Neural crest cell (in vitro differentiated cells): ENCODE data around the gene GFOD1. TPM values are rescaled to one million over a fixed set of nuclear protein-coding genes. Genes with fewer than 3 reads are reported as not detected.

ENCODE experiments used
- DNase-seq: peaks from one replicate; pipeline ENCODE4 v3.0.0; 2021; ENCODE audit warnings: low read depth, mixed read lengths, low spot score
- H3K27ac Mint-ChIP-seq: one replicate; pipeline ENCODE4 v1.8.0; 2021; ENCODE audit warnings: mild to moderate bottlenecking, mixed read lengths; ENCODE audit not compliant: unreplicated experiment
- H3K27me3 Mint-ChIP-seq: 2 replicates; pipeline ENCODE4 v1.8.0; 2021; ENCODE audit warnings: low read depth, mild to moderate bottlenecking, mixed read lengths
- H3K36me3 Mint-ChIP-seq: 2 replicates; pipeline ENCODE4 v1.8.0; 2021; ENCODE audit warnings: low read depth, mild to moderate bottlenecking, mixed read lengths
- H3K4me1 Mint-ChIP-seq: 2 replicates; pipeline ENCODE4 v1.8.0; 2021; ENCODE audit warnings: mixed read lengths
- H3K4me3 Mint-ChIP-seq: one replicate; pipeline ENCODE4 v1.8.0; 2021; ENCODE audit warnings: mild to moderate bottlenecking, mixed read lengths
- H3K9me3 Mint-ChIP-seq: 2 replicates; pipeline ENCODE4 v1.8.0; 2021; ENCODE audit warnings: mixed read lengths
- CTCF ChIP-seq: fragments of 200-600 bp; sonication (generic); conservative IDR thresholded peaks from 2 replicates; pipeline ENCODE4 v1.5.0; 2021; ENCODE audit warnings: antibody characterized with exemption, mild to moderate bottlenecking
- total RNA-seq: library from RNA; stranded (reverse); gene quantifications from 2 replicates; pipeline ENCODE4 v1.2.1, GENCODE V29; 2021

The GFOD1 gene
- total RNA-seq, 1 donor from 2014 or later = 2.2 TPM

- DNase-seq = no peak
- H3K9me3 Mint-ChIP-seq = peaks cover 3% of the 10 kb centered on the region
- H3K36me3 Mint-ChIP-seq = no peaks in the 10 kb centered on the region
- no peak overlapping the region for H3K4me3 Mint-ChIP-seq
- no peaks in the 10 kb centered on the region for H3K4me1 Mint-ChIP-seq
- no peak overlapping the region for H3K27ac Mint-ChIP-seq
- H3K27me3 Mint-ChIP-seq = no peaks in the 10 kb centered on the region
- no peak for TF ChIP-seq CTCF
Observed at GRCh38 chr6:13508711-13509705, 21.6 kb upstream of the GFOD1 start.

- no peaks in the 10 kb centered on the region for H3K36me3 Mint-ChIP-seq
- H3K27me3 Mint-ChIP-seq = no peaks in the 10 kb centered on the region
- H3K4me3 Mint-ChIP-seq = no peak overlapping the region
- no peak for DNase-seq
- no peak for TF ChIP-seq CTCF
- no peak overlapping the region for H3K27ac Mint-ChIP-seq
- peaks cover 4% of the 10 kb centered on the region for H3K4me1 Mint-ChIP-seq
- no peaks in the 10 kb centered on the region for H3K9me3 Mint-ChIP-seq
Observed at GRCh38 chr6:13507306-13507860, 20.0 kb upstream of the GFOD1 start.

GRCh38 chr6:13505345-13505734 is 17.9 kb upstream of the GFOD1 start:
- no peak overlapping the region for H3K27ac Mint-ChIP-seq
- no peaks in the 10 kb centered on the region for H3K9me3 Mint-ChIP-seq
- no peak overlapping the region for H3K4me3 Mint-ChIP-seq
- H3K27me3 Mint-ChIP-seq = no peaks in the 10 kb centered on the region
- H3K36me3 Mint-ChIP-seq = peaks cover 3% of the 10 kb centered on the region
- H3K4me1 Mint-ChIP-seq = peaks cover 4% of the 10 kb centered on the region
- no peak for TF ChIP-seq CTCF
- DNase-seq = no peak

- Mint-ChIP-seq H3K27me3 (no peaks in the 10 kb centered on the region), H3K9me3 (no peaks in the 10 kb centered on the region), H3K4me1 (peaks cover 4% of the 10 kb centered on the region), H3K4me3 (no peak overlapping the region), H3K27ac (no peak overlapping the region), H3K36me3 (peaks cover 3% of the 10 kb centered on the region)
- TF ChIP-seq CTCF = no peak
- DNase-seq = no peak
Observed at GRCh38 chr6:13504611-13505344, 17.4 kb upstream of the GFOD1 start.

GRCh38 chr6:13500915-13501314 is 13.5 kb upstream of the GFOD1 start:
- Mint-ChIP-seq H3K9me3 (no peaks in the 10 kb centered on the region), H3K27me3 (no peaks in the 10 kb centered on the region), H3K4me1 (peaks cover 11% of the 10 kb centered on the region), H3K36me3 (peaks cover 3% of the 10 kb centered on the region), H3K4me3 (no peak overlapping the region), H3K27ac (peak overlapping the region; percentile 43)
- TF ChIP-seq CTCF = no peak
- no peak for DNase-seq
